Natural killer cell (primary cell): Measurements from ENCODE around the gene TACR1. TPM values are rescaled to one million over a fixed set of nuclear protein-coding genes. Genes with fewer than 3 reads are reported as not detected.

ENCODE experiments used
- ATAC-seq, 3 donors: fragments of 150-1000 bp in 2 of 3; fragments of 200-7000 bp in 1 of 3; cut with Tn5 transposase; 1 replicate in 1 of 3; 2 replicates in 2 of 3; pipeline ENCODE4 v1.10.0; 2021; ENCODE audit warnings: mild to moderate bottlenecking in 2 of 3, moderate library complexity in 2 of 3
- DNase-seq, 2 donors: peaks; one replicate each; pipeline versions ENCODE4 v3.0.0 to v3.0.0-alpha.2; 2013 to 2021; ENCODE audit warnings: mixed read lengths in 1 of 2
- H3K27ac ChIP-seq: one replicate; pipeline ENCODE4 v1.5.1; 2013; ENCODE audit warnings: mild to moderate bottlenecking, low read length
- H3K27me3 ChIP-seq: one replicate; pipeline ENCODE4 v1.6.1; 2013; ENCODE audit warnings: low read length; ENCODE audit not compliant: control insufficient read depth, insufficient read depth
- H3K36me3 ChIP-seq: one replicate; pipeline ENCODE4 v1.6.1; 2013; ENCODE audit warnings: low read length; ENCODE audit not compliant: control insufficient read depth, insufficient read depth
- H3K4me1 ChIP-seq: one replicate; pipeline ENCODE4 v1.6.1; 2013; ENCODE audit warnings: low read length; ENCODE audit not compliant: control insufficient read depth, insufficient read depth
- H3K4me3 ChIP-seq: one replicate; pipeline ENCODE4 v1.5.1; 2013; ENCODE audit warnings: low read length
- H3K9me3 ChIP-seq: one replicate; pipeline ENCODE4 v1.6.1; 2013; ENCODE audit warnings: low read length; ENCODE audit not compliant: control insufficient read depth, insufficient read depth
- H3K27ac Mint-ChIP-seq, 2 donors: one replicate each; pipeline ENCODE4 v1.8.0; 2022; ENCODE audit warnings: mild to moderate bottlenecking in 2 of 2, mixed read lengths in 2 of 2, moderate library complexity in 1 of 2
- H3K27me3 Mint-ChIP-seq, 2 donors: one replicate each; pipeline ENCODE4 v1.8.0; 2022; ENCODE audit warnings: low read depth in 2 of 2, mixed read lengths in 2 of 2
- H3K36me3 Mint-ChIP-seq: one replicate; pipeline ENCODE4 v1.8.0; 2022; ENCODE audit warnings: mixed read lengths
- H3K4me1 Mint-ChIP-seq, 2 donors: one replicate each; pipeline ENCODE4 v1.8.0; 2022; ENCODE audit warnings: mixed read lengths in 2 of 2
- H3K4me3 Mint-ChIP-seq: one replicate; pipeline ENCODE4 v1.8.0; 2022; ENCODE audit warnings: mild to moderate bottlenecking, moderate library complexity, mixed read lengths
- H3K9me3 Mint-ChIP-seq, 2 donors: one replicate each; pipeline ENCODE4 v1.8.0; 2022; ENCODE audit warnings: mixed read lengths in 2 of 2
- WGBS: methylation state at CpG from one replicate; pipeline ENCODE4 v1.1.7; 2013; ENCODE audit warnings: missing lambda C conversion rate; ENCODE audit not compliant: insufficient coverage; 5-methylcytosine and 5-hydroxymethylcytosine counted together
- intact Hi-C: fragments of 100-400 bp; cut with micrococcal nuclease; formaldehyde crosslinking; loops from one replicate; pipeline ENCODE4 v1.14.2; 2022
- total RNA-seq, 4 donors: library from RNA; stranded (reverse); fragments of 120-200 nt in 1 of 4; gene quantifications; one replicate each; pipeline versions ENCODE4 v1.2.3 to v1.2.4, GENCODE V29; 2013 to 2022
- TF ChIP-seq, protein P1 (sequence below): fragments of 200-600 bp; IDR thresholded peaks from one replicate; pipeline ENCODE4 v1.8.0; 2022; ENCODE audit warnings: antibody characterized with exemption

Gene TACR1
- total RNA-seq, 3 donors from 2014 or later (not counting 1 experiment from before 2014, with no cell fraction given): not detected

DNA sequence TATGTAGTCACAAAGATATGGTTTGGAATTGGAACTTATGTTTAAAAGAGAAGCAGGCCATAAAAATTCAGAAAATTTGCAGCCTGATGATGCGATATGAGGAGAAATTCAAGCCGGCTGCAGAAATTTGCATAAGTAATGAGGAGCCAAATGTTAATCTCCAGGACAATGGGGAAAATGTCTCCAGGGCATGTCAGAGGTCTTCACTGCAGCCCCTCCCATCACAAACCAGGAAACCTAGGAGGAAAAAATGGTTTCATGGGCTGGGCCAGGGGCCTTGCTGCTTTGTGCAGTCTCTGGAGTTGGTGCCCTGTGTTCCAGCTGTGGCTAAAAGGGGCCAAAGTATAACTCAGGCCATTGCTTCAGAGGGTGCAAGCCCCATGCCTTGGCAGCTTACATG lies 28.4 kb downstream of the TACR1 start:
- H3K4me3 Mint-ChIP-seq: no peak overlapping the region
- TF ChIP-seq, protein P1, sequence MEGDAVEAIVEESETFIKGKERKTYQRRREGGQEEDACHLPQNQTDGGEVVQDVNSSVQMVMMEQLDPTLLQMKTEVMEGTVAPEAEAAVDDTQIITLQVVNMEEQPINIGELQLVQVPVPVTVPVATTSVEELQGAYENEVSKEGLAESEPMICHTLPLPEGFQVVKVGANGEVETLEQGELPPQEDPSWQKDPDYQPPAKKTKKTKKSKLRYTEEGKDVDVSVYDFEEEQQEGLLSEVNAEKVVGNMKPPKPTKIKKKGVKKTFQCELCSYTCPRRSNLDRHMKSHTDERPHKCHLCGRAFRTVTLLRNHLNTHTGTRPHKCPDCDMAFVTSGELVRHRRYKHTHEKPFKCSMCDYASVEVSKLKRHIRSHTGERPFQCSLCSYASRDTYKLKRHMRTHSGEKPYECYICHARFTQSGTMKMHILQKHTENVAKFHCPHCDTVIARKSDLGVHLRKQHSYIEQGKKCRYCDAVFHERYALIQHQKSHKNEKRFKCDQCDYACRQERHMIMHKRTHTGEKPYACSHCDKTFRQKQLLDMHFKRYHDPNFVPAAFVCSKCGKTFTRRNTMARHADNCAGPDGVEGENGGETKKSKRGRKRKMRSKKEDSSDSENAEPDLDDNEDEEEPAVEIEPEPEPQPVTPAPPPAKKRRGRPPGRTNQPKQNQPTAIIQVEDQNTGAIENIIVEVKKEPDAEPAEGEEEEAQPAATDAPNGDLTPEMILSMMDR: no peak
- peaks cover 0 to 13% of the 10 kb centered on the region in 2 donors for H3K27me3 Mint-ChIP-seq
- H3K27me3 ChIP-seq: no peaks in the 10 kb centered on the region
- intact Hi-C loops: no loop called here
- H3K36me3 Mint-ChIP-seq: no peaks in the 10 kb centered on the region
- no peaks in the 10 kb centered on the region for H3K4me1 Mint-ChIP-seq
- no peak overlapping the region for H3K27ac Mint-ChIP-seq
- H3K27ac ChIP-seq: no peak overlapping the region
- H3K9me3 Mint-ChIP-seq: peaks cover 0 to 2% of the 10 kb centered on the region in 2 donors
- no peaks in the 10 kb centered on the region for H3K36me3 ChIP-seq
- H3K4me1 ChIP-seq: no peaks in the 10 kb centered on the region
- 95% methylated on average over 2 of the region's 2 CpGs for WGBS
- DNase-seq (no peak), ATAC-seq (no peak)
- H3K9me3 ChIP-seq: no peaks in the 10 kb centered on the region
- H3K4me3 ChIP-seq: no peak overlapping the region

DNA sequence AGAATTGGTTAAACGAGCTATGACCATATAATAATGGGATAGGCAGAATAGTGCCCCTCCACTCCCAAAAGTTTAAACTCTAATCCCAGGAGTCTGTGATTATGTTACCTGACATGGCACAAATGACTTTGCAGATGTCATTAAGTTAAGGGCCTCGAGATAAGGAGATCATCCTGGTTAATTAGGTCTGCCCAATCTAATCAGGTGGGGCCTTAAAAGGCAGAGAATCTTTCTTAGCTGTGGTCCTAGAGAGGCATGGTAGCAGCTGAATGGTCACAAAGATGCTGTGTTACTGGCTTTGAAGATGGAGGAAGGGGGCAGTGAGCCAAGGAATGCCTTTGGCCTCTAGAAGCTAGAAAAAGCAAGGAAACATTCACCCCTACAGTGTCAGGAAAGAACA lies 31.1 kb downstream of the TACR1 start:
- no peak overlapping the region for H3K27ac ChIP-seq
- intact Hi-C loops: no loop called here
- DNase-seq: no peak
- no peak for ATAC-seq
- no peak overlapping the region for H3K4me3 Mint-ChIP-seq
- no peaks in the 10 kb centered on the region for H3K4me1 Mint-ChIP-seq
- H3K4me3 ChIP-seq: no peak overlapping the region
- TF ChIP-seq, protein P1: no peak
- no peaks in the 10 kb centered on the region for H3K4me1 ChIP-seq
- H3K36me3 Mint-ChIP-seq: no peaks in the 10 kb centered on the region
- no peaks in the 10 kb centered on the region for H3K9me3 Mint-ChIP-seq
- H3K27ac Mint-ChIP-seq: no peak overlapping the region
- no peaks in the 10 kb centered on the region for H3K9me3 ChIP-seq
- H3K36me3 ChIP-seq: no peaks in the 10 kb centered on the region
- H3K27me3 ChIP-seq: no peaks in the 10 kb centered on the region
- H3K27me3 Mint-ChIP-seq: peaks cover 0 to 13% of the 10 kb centered on the region in 2 donors
- WGBS: 68% methylated on average over 2 of the region's 2 CpGs

DNA sequence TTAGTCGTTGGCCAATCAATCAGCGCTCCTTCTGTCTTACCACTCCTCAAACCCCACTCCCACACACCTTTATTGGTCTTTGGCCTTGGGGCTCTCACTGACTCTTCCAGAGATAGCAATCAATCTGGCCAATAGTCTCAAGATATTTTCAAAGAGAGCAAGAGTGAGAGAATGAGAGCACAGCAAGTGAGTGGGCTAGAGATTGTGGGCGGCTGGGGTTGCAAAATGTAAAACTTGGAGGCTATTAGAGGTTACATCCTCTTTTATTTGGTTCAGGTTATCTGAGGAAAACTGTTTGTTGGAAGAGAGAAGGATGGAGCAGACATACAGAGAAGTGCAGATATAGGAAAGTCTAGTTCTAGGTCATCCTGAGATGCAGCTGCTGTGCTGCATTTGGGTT lies 32.8 kb downstream of the TACR1 start:
- no peak overlapping the region for H3K4me3 Mint-ChIP-seq
- H3K4me1 Mint-ChIP-seq: no peaks in the 10 kb centered on the region
- WGBS: 92% methylated on average over 3 of the region's 3 CpGs
- no peak overlapping the region for H3K4me3 ChIP-seq
- no peaks in the 10 kb centered on the region for H3K4me1 ChIP-seq
- DNase-seq (no peak), ATAC-seq (no peak)
- H3K36me3 ChIP-seq: no peaks in the 10 kb centered on the region
- peaks cover 0 to 8% of the 10 kb centered on the region in 2 donors for H3K27me3 Mint-ChIP-seq
- H3K27me3 ChIP-seq: no peaks in the 10 kb centered on the region
- intact Hi-C loops: no loop called here
- no peaks in the 10 kb centered on the region for H3K9me3 Mint-ChIP-seq
- H3K9me3 ChIP-seq: no peaks in the 10 kb centered on the region
- H3K36me3 Mint-ChIP-seq: no peaks in the 10 kb centered on the region
- TF ChIP-seq, protein P1: no peak
- H3K27ac Mint-ChIP-seq: no peak overlapping the region
- H3K27ac ChIP-seq: no peak overlapping the region

DNA sequence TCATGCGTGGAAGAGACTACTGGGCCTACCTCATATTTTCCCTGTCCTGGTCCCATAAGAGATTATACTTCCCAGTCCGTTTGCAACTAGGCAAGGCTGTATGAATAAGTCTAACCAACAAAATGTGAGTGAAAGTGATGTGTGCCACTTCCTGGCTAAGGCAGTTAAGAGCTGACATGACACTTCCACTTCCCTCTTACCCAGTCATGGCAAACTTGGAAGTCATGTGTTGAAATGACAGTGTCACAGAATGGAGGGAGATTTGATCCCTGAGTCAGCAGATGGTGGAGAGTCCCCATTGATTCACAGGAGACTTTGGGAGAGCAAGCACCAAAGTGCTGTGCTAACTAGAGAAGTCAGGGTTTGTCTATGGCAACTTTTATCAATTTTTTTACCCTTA lies 36.4 kb downstream of the TACR1 start:
- H3K36me3 ChIP-seq: no peaks in the 10 kb centered on the region
- H3K9me3 ChIP-seq: no peaks in the 10 kb centered on the region
- H3K4me3 ChIP-seq: no peak overlapping the region
- ATAC-seq: no peak
- Mint-ChIP-seq H3K4me1 (no peaks in the 10 kb centered on the region), H3K36me3 (no peaks in the 10 kb centered on the region), H3K27ac (no peak overlapping the region), H3K27me3 (peaks cover 8 to 10% of the 10 kb centered on the region in 2 donors), H3K4me3 (no peak overlapping the region), H3K9me3 (no peaks in the 10 kb centered on the region)
- 86% methylated on average over 1 of the region's 2 CpGs for WGBS
- DNase-seq: no peak
- no peaks in the 10 kb centered on the region for H3K27me3 ChIP-seq
- no peaks in the 10 kb centered on the region for H3K4me1 ChIP-seq
- TF ChIP-seq, protein P1: no peak
- H3K27ac ChIP-seq: no peak overlapping the region
- intact Hi-C loops: no loop called here
